Amniotic stem cell (primary cell): ENCODE measurements around the gene COL9A3.

Experiments
- DNase-seq: peaks from one replicate; lab custom pipeline; 2025; lab: John Stamatoyannopoulos, UW

Gene COL9A3

GRCh38 chr20:62880147-62880934 lies 63.5 kb downstream of the COL9A3 start:
- DNase-seq = no peak

- no peak for DNase-seq
Measured at GRCh38 chr20:62880935-62881661, 64.2 kb downstream of the COL9A3 start.

- DNase-seq = no peak
Measured at GRCh38 chr20:62881662-62882395, 65.0 kb downstream of the COL9A3 start.

- DNase-seq = no peak
Measured at GRCh38 chr20:62882426-62882825, 65.6 kb downstream of the COL9A3 start.

GRCh38 chr20:62884556-62884955 lies 67.7 kb downstream of the COL9A3 start:
- no peak for DNase-seq

GRCh38 chr20:62885046-62885895 lies 68.4 kb downstream of the COL9A3 start:
- DNase-seq = no peak

GRCh38 chr20:62885896-62886708 lies 69.3 kb downstream of the COL9A3 start:
- DNase-seq = no peak

- no peak for DNase-seq
Measured at GRCh38 chr20:62886709-62887058, 69.8 kb downstream of the COL9A3 start.

- DNase-seq = no peak
Measured at GRCh38 chr20:62887152-62887859, 70.5 kb downstream of the COL9A3 start.

- no peak for DNase-seq
Measured at GRCh38 chr20:62887860-62888239, 71.0 kb downstream of the COL9A3 start.

GRCh38 chr20:62888406-62888805 lies 71.6 kb downstream of the COL9A3 start:
- no peak for DNase-seq

- no peak for DNase-seq
Measured at GRCh38 chr20:62888910-62889309, 72.1 kb downstream of the COL9A3 start.

GRCh38 chr20:62889411-62889810 lies 72.6 kb downstream of the COL9A3 start:
- DNase-seq = no peak

- no peak for DNase-seq
Measured at GRCh38 chr20:62889871-62890270, 73.0 kb downstream of the COL9A3 start.

- no peak for DNase-seq
Measured at GRCh38 chr20:62890444-62890843, 73.6 kb downstream of the COL9A3 start.
